NCI-H82 (cell line): ENCODE data around the gene KLF8.

Experiments
- DNase-seq: peaks from one replicate; lab custom pipeline; 2025; lab: John Stamatoyannopoulos, UW

KLF8 gene

DNA sequence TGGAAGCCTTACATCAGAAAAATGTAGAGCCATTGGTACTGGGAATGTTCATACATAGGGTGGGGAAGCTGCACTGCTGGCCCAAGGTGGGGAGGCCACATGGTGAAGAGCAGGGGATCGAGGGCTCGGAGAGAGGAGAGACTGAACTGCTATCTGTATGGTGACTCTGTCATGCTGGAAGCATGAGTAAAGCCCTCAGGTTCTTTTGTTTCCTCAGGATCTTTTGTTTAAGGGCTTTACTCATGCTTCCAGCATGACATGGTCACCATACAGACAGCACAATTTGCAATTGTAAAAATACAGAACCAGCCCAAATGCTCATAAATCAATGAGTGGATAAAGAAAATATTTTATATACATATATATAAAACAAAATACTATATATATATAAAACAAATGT, 78.4 kb downstream of the KLF8 start:
- no peak for DNase-seq

GRCh38 chrX:56313308-56313707, 81.2 kb downstream of the KLF8 start:
- no peak for DNase-seq

- no peak for DNase-seq
Observed at GRCh38 chrX:56314334-56314733, 82.2 kb downstream of the KLF8 start.

- no peak for DNase-seq
Observed at GRCh38 chrX:56318076-56318475, 85.9 kb downstream of the KLF8 start.

GRCh38 chrX:56319165-56319564, 87.0 kb downstream of the KLF8 start:
- no peak for DNase-seq
